ENCODE measurements around the gene IRAG1. TPM values are rescaled to one million over a fixed set of nuclear protein-coding genes. Genes with fewer than 3 reads are reported as not detected.

Gene IRAG1
- total RNA-seq, 1 donor from 2014 or later = 18.0 TPM

- peak overlapping the region; percentile 82 for H3K27ac ChIP-seq
- H3K9me3 ChIP-seq = no peaks in the 10 kb centered on the region
- peaks cover 75% of the 10 kb centered on the region for H3K4me1 ChIP-seq
- H3K27me3 ChIP-seq = no peaks in the 10 kb centered on the region
- H3K36me3 ChIP-seq = no peaks in the 10 kb centered on the region
- ATAC-seq (no peak), DNase-seq (no peak)
- no peak overlapping the region for H3K4me3 ChIP-seq
- no peak for TF ChIP-seq CTCF (IDR thresholded peaks at IDR 0.05)
- intact Hi-C loops (cut with DNase I) = no loop called here
Measured at GRCh38 chr11:10657308-10658271, 36.0 kb downstream of the IRAG1 start.

- intact Hi-C loops (cut with DNase I) = no loop called here
Measured at GRCh38 chr11:10655943-10656576, 37.5 kb downstream of the IRAG1 start.

GRCh38 chr11:10655227-10655626 is 38.3 kb downstream of the IRAG1 start:
- H3K4me3 ChIP-seq = no peak overlapping the region
- ATAC-seq = no peak
- no peaks in the 10 kb centered on the region for H3K36me3 ChIP-seq
- H3K4me1 ChIP-seq = peaks cover 80% of the 10 kb centered on the region
- no peaks in the 10 kb centered on the region for H3K27me3 ChIP-seq
- H3K27ac ChIP-seq = peak overlapping the region; percentile 18
- H3K9me3 ChIP-seq = no peaks in the 10 kb centered on the region
- intact Hi-C loops (cut with DNase I) = no loop called here
- no peak for TF ChIP-seq CTCF (IDR thresholded peaks at IDR 0.05)
- no peak for DNase-seq

More at GRCh38 chr11:10655943-10656576, 37.5 kb downstream of the IRAG1 start:
- ATAC-seq (no peak), DNase-seq (peak; percentile 16)
- Histone ChIP-seq H3K4me3 (no peak overlapping the region), H3K36me3 (no peaks in the 10 kb centered on the region), H3K9me3 (no peaks in the 10 kb centered on the region), H3K27ac (peak overlapping the region; percentile 82), H3K27me3 (no peaks in the 10 kb centered on the region), H3K4me1 (peaks cover 82% of the 10 kb centered on the region)
- no peak for TF ChIP-seq CTCF (IDR thresholded peaks at IDR 0.05)

- Histone ChIP-seq H3K4me3 (no peak overlapping the region), H3K27me3 (no peaks in the 10 kb centered on the region), H3K27ac (peak overlapping the region; percentile 18), H3K4me1 (peaks cover 76% of the 10 kb centered on the region), H3K36me3 (no peaks in the 10 kb centered on the region), H3K9me3 (no peaks in the 10 kb centered on the region)
- TF ChIP-seq CTCF (IDR thresholded peaks at IDR 0.05) = no peak
- ATAC-seq = no peak
- intact Hi-C loops (cut with DNase I) = no loop called here
- DNase-seq = no peak
Measured at GRCh38 chr11:10654811-10655150, 38.8 kb downstream of the IRAG1 start.

GRCh38 chr11:10653946-10654810 is 39.4 kb downstream of the IRAG1 start:
- Histone ChIP-seq H3K9me3 (no peaks in the 10 kb centered on the region), H3K4me3 (no peak overlapping the region), H3K27me3 (no peaks in the 10 kb centered on the region), H3K36me3 (no peaks in the 10 kb centered on the region), H3K27ac (peak overlapping the region; percentile 32), H3K4me1 (peaks cover 71% of the 10 kb centered on the region)
- DNase-seq = peak; percentile 37
- peak; percentile 73 for TF ChIP-seq CTCF (IDR thresholded peaks at IDR 0.05)
- ATAC-seq = peak; percentile 86
- intact Hi-C loops (cut with DNase I) = no loop called here
